Measurements from ENCODE around the gene CSF1. TPM values are rescaled to one million over a fixed set of nuclear protein-coding genes. Genes with fewer than 3 reads are reported as not detected.

The CSF1 gene
- total and polyA plus RNA-seq, 2 experiments from 2014 or later: 60.0 to 67.9 TPM

- no peak for TF ChIP-seq EZH2 (IDR thresholded peaks at IDR 0.05; ENCODE audit: insufficient read depth, poor library complexity, severe bottlenecking)
- in situ Hi-C loops (cut with MboI): no loop called here
- Histone ChIP-seq H3K27me3 (replicated peaks; ENCODE audit: insufficient read depth) (no peaks in the 10 kb centered on the region), H3K9me3 (ENCODE audit: low read depth) (no peaks in the 10 kb centered on the region), H3K4me3 (no peak overlapping the region), H2AFZ (no peak overlapping the region), H3K4me1 (ENCODE audit: insufficient read depth) (no peaks in the 10 kb centered on the region), H3F3A (ENCODE audit: insufficient read depth) (no peaks in the 10 kb centered on the region), H3K9ac (no peak overlapping the region), H3K4me2 (ENCODE audit: unreplicated experiment) (no peak overlapping the region), H3K79me2 (ENCODE audit: insufficient read depth) (peaks cover 8% of the 10 kb centered on the region), H3K36me3 (ENCODE audit: low read depth) (no peaks in the 10 kb centered on the region), H3K9me2 (ENCODE audit: insufficient read depth) (no peaks in the 10 kb centered on the region), H4K20me1 (ENCODE audit: insufficient read depth) (no peaks in the 10 kb centered on the region), H3K27ac (no peak overlapping the region)
- DNase-seq: no peak
- 88 to 96% methylated on average over 4 of the region's 4 CpGs for WGBS, 2 experiments (ENCODE audit: low coverage in 1 of 2, low lambda C conversion rate in 2 of 2, missing lambda C conversion rate in 2 of 2)
Observed at GRCh38 chr1:109906839-109907180, 3.8 kb upstream of the CSF1 start.

- no peaks in the 10 kb centered on the region for H3K27me3 ChIP-seq (replicated peaks; ENCODE audit: insufficient read depth)
- H3K36me3 ChIP-seq (ENCODE audit: low read depth): no peaks in the 10 kb centered on the region
- no peaks in the 10 kb centered on the region for H3K9me2 ChIP-seq (ENCODE audit: insufficient read depth)
- no peak for DNase-seq
- H3K9me3 ChIP-seq (ENCODE audit: low read depth): no peaks in the 10 kb centered on the region
- WGBS, 2 experiments (ENCODE audit: low coverage in 1 of 2, low lambda C conversion rate in 2 of 2, missing lambda C conversion rate in 2 of 2): 89 to 100% methylated on average over 1 of the region's 1 CpG
- no peak overlapping the region for H2AFZ ChIP-seq
- H4K20me1 ChIP-seq (ENCODE audit: insufficient read depth): no peaks in the 10 kb centered on the region
- no peak overlapping the region for H3K4me3 ChIP-seq
- H3K27ac ChIP-seq: no peak overlapping the region
- H3K4me1 ChIP-seq (ENCODE audit: insufficient read depth): peaks cover 1% of the 10 kb centered on the region; the same call in 1 of the 2 replicates
- H3K4me2 ChIP-seq (ENCODE audit: unreplicated experiment): no peak overlapping the region
- H3F3A ChIP-seq (ENCODE audit: insufficient read depth): no peaks in the 10 kb centered on the region
- in situ Hi-C loops (cut with MboI): no loop called here
- H3K9ac ChIP-seq: no peak overlapping the region
- H3K79me2 ChIP-seq (ENCODE audit: insufficient read depth): peaks cover 12% of the 10 kb centered on the region
- TF ChIP-seq EZH2 (IDR thresholded peaks at IDR 0.05; ENCODE audit: insufficient read depth, poor library complexity, severe bottlenecking): no peak
- TF ChIP-seq EZH2phosphoT487 (IDR thresholded peaks at IDR 0.05; ENCODE audit: insufficient read depth, low read depth): no peak
Observed at GRCh38 chr1:109907190-109907774, 3.4 kb upstream of the CSF1 start.

GRCh38 chr1:109908836-109909235 is 1.8 kb upstream of the CSF1 start:
- TF ChIP-seq EZH2 (IDR thresholded peaks at IDR 0.05; ENCODE audit: insufficient read depth, poor library complexity, severe bottlenecking) (no peak), EZH2phosphoT487 (IDR thresholded peaks at IDR 0.05; ENCODE audit: insufficient read depth, low read depth) (no peak)
- Histone ChIP-seq H3K4me2 (ENCODE audit: unreplicated experiment) (no peak overlapping the region), H3K9me2 (ENCODE audit: insufficient read depth) (no peaks in the 10 kb centered on the region), H3K9me3 (ENCODE audit: low read depth) (no peaks in the 10 kb centered on the region), H3K4me1 (ENCODE audit: insufficient read depth) (peaks cover 17% of the 10 kb centered on the region), H3F3A (ENCODE audit: insufficient read depth) (peaks cover 9% of the 10 kb centered on the region; the same call in 1 of the 2 replicates), H2AFZ (no peak overlapping the region), H3K79me2 (ENCODE audit: insufficient read depth) (peaks cover 28% of the 10 kb centered on the region), H3K27ac (no peak overlapping the region), H3K9ac (no peak overlapping the region), H4K20me1 (ENCODE audit: insufficient read depth) (no peaks in the 10 kb centered on the region), H3K27me3 (replicated peaks; ENCODE audit: insufficient read depth) (no peaks in the 10 kb centered on the region), H3K4me3 (no peak overlapping the region), H3K36me3 (ENCODE audit: low read depth) (no peaks in the 10 kb centered on the region)
- in situ Hi-C loops (cut with MboI): no loop called here
- DNase-seq: no peak
- 92% methylated on average over 3 of the region's 3 CpGs for WGBS, 2 experiments (ENCODE audit: low coverage in 1 of 2, low lambda C conversion rate in 2 of 2, missing lambda C conversion rate in 2 of 2)

GRCh38 chr1:109909561-109909960 is 1.1 kb upstream of the CSF1 start:
- no peak overlapping the region for H3K4me2 ChIP-seq (ENCODE audit: unreplicated experiment)
- in situ Hi-C loops (cut with MboI): no loop called here
- H3K4me1 ChIP-seq (ENCODE audit: insufficient read depth): peaks cover 24% of the 10 kb centered on the region
- H3K27ac ChIP-seq: no peak overlapping the region
- no peaks in the 10 kb centered on the region for H3K36me3 ChIP-seq (ENCODE audit: low read depth)
- H3K9ac ChIP-seq: no peak overlapping the region
- no peaks in the 10 kb centered on the region for H3K9me3 ChIP-seq (ENCODE audit: low read depth)
- peak; percentile 6 for DNase-seq
- TF ChIP-seq EZH2 (IDR thresholded peaks at IDR 0.05; ENCODE audit: insufficient read depth, poor library complexity, severe bottlenecking) (no peak), EZH2phosphoT487 (IDR thresholded peaks at IDR 0.05; ENCODE audit: insufficient read depth, low read depth) (no peak)
- H3K27me3 ChIP-seq (replicated peaks; ENCODE audit: insufficient read depth): no peaks in the 10 kb centered on the region
- no peaks in the 10 kb centered on the region for H4K20me1 ChIP-seq (ENCODE audit: insufficient read depth)
- peaks cover 15% of the 10 kb centered on the region; the same call in 1 of the 2 replicates for H3F3A ChIP-seq (ENCODE audit: insufficient read depth)
- WGBS, 2 experiments (ENCODE audit: low coverage in 1 of 2, low lambda C conversion rate in 2 of 2, missing lambda C conversion rate in 2 of 2): 46 to 52% methylated on average over 3 of the region's 3 CpGs
- H2AFZ ChIP-seq: no peak overlapping the region
- no peaks in the 10 kb centered on the region for H3K9me2 ChIP-seq (ENCODE audit: insufficient read depth)
- H3K4me3 ChIP-seq: no peak overlapping the region
- peaks cover 34% of the 10 kb centered on the region for H3K79me2 ChIP-seq (ENCODE audit: insufficient read depth)

Data from GM23248 (cell line).